Measurements from ENCODE around the gene USP25. TPM values are rescaled to one million over a fixed set of nuclear protein-coding genes. Genes with fewer than 3 reads are reported as not detected.

Gene USP25
- polyA plus RNA-seq, 3 donors, result 51.2 to 60.9 (median 54.4) TPM

DNA sequence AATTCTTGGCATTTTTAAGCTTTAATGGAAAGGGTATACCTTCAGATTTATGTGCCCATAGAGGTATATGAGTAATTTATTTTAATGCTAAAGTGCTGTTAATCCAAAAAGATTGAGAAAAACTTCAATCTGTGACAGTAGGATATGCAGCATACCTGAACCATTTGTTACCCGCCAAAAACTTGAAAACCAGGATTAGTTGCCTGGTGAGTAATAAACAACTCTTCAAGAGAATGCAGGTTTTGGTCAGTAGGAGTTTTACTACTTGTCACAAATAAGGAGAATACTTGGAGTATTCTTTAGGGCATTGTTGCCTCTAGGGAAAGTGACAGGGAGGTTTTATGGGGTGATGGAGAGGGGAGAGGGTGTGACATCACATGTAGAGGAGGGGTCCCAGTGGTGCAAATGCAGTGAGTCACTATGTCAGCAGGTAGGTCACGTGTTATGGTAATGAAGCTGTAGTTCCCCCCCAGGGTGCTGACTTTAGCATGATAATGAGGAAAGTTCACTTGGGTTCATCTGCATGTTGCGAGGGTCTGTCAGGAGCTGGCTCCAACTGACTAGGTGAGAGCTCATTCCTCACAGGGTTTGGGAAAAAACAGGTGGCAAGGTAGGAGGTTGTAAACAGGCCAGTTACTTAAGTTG lies 23.1 kb downstream of the USP25 start:
- DNase-seq (ENCODE audit: extremely low read depth in 1 of 11, low read depth in 9 of 11, low spot score in 4 of 11), result no peak

GRCh38 chr21:15753741-15754140 lies 24.0 kb downstream of the USP25 start:
- no peak for DNase-seq (ENCODE audit: extremely low read depth in 1 of 11, low read depth in 9 of 11, low spot score in 4 of 11)

- no peak for DNase-seq (ENCODE audit: extremely low read depth in 1 of 11, low read depth in 9 of 11, low spot score in 4 of 11)
These were observed 24.9 kb downstream of the USP25 start for GRCh38 chr21:15754640-15755039.

DNA sequence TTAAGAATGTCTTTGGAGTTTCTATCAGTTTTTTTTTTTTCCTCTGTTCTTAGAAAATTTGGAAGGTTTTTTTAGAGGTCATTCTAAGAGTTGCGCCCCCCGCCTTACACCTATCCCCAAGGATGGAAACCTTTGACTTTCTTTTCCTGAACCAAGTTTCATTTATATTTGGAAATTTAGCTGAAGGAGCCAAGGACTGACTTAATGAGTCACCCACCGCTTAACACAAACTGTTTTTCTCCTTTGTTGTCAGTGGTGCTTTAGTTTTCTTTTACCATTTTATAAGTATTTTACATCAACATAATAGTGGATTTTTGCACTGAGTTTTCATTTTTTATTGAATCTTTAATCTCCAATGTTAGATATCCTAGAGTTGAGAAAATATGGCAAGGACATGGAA lies 25.3 kb downstream of the USP25 start:
- no peak for DNase-seq (ENCODE audit: extremely low read depth in 1 of 11, low read depth in 9 of 11, low spot score in 4 of 11)

DNA sequence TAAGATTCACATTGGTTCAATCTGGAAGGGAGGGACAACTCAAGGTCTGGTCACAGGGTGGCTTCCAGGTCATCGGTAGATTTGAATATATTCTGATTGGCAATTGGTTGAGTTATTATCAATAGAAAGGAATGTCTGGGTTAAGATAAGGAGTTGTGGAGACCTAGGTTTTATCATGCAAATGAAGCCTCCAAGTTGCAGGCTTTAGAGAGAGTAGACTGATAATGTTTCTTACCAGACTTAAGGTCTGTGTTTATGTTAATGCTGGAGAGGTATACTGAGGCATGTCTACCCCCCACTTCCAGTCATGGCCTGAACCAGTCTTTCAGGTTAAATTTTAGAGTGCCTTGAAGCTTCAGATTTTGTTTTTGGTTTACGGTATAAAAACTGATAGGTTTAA lies 29.7 kb downstream of the USP25 start:
- no peak for DNase-seq (ENCODE audit: extremely low read depth in 1 of 11, low read depth in 9 of 11, low spot score in 4 of 11)

GRCh38 chr21:15761507-15762100 lies 31.8 kb downstream of the USP25 start:
- no peak for DNase-seq (ENCODE audit: extremely low read depth in 1 of 11, low read depth in 9 of 11, low spot score in 4 of 11)

GRCh38 chr21:15763359-15763758 lies 33.6 kb downstream of the USP25 start:
- DNase-seq (ENCODE audit: extremely low read depth in 1 of 11, low read depth in 9 of 11, low spot score in 4 of 11), result no peak

GRCh38 chr21:15764878-15765277 lies 35.1 kb downstream of the USP25 start:
- DNase-seq (ENCODE audit: extremely low read depth in 1 of 11, low read depth in 9 of 11, low spot score in 4 of 11), result no peak

DNA sequence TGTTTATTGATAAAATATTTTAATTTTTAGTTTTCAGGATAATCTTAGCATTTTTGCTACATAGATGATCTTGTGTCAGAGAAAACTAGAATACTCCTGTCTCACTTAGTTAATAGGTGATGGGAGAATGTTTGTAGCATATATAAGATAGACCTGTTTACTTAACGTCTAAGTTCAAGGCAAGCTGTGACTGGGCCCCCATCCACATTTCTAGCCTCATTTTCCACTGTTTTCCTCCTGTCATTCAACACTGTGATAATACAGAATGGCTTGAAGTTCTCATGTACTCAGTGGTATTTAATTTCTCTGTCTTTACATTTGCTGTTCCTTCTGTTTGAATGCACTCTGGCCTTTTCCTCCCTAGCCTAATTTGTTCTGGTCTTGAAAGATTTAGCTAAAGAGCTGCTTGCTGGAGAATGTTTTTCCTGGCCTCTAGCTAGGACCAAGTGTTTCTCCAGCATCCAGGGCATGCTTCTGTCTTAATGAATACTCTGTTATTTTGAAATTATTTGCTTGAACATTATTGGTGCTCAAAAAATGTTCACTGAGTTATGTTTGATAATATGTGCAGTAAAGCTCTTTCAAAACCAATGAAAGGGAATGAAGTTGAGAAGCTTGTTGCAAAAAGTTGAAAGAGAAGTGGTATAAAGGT lies 37.3 kb downstream of the USP25 start:
- no peak for DNase-seq (ENCODE audit: extremely low read depth in 1 of 11, low read depth in 9 of 11, low spot score in 4 of 11)

DNA sequence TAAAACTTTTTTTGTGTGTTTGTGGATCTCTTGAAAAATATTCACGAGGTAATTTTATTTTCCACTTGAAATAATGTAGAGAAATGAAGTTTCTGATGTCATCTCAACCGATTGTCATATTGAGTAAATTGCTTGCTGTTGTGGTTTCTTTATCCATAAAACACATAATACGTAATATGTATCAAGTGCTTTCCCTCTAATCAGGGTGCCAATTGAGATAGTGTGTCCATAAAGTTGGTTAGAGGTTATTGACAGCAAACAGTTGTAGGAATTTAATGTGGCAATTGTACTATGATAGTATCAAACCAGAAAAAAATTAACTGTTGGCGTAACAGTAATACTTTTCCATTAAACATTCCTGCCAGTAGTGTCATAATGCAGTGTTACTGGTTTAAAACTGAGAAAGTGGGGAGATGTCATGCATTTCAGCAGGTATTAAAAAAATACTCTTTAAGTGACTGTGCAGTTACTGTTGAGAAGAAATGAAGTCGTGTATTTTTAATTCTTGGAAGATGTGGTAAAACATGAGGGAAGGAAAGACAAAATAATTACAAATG lies 38.3 kb downstream of the USP25 start:
- no peak for DNase-seq (ENCODE audit: extremely low read depth in 1 of 11, low read depth in 9 of 11, low spot score in 4 of 11)

DNA sequence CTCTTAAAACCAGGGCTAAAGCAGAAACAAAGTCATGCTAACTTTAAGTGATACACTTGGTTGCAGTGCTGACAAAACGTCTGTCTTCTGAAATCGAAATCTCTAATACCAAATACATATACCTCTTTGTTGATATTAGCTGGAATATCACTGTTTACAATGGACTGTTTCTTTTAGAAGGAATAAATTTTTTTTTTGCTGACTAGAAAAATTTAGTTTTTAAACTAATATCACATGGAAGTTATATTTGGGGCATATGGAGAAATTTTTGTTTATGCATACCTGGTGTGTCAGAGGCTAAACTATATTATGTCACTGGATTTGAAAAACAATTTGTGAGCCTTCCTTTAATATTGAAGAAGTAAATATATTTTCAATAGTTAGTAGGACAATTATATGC lies 39.1 kb downstream of the USP25 start:
- no peak for DNase-seq (ENCODE audit: extremely low read depth in 1 of 11, low read depth in 9 of 11, low spot score in 4 of 11)

GRCh38 chr21:15771311-15771710 lies 41.5 kb downstream of the USP25 start:
- DNase-seq (ENCODE audit: extremely low read depth in 1 of 11, low read depth in 9 of 11, low spot score in 4 of 11), result no peak

DNA sequence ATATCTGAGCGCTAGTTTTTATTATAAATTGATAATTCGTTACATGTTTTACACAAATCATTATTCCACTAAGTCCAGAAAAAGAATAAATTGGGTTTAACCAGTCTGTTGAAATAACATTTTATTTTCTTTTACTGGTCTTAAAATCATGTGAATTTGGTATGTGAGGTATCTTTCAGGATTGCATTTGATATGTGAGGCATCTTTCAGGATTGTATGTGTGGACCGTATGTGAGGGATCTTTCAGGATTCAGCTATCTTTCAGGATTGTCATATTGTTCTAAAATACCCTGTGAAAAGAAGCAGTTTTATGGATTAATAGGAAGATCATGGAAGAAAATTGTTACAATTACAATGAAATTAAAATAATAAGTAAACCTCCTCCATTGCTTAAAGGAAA lies 42.9 kb downstream of the USP25 start:
- no peak for DNase-seq (ENCODE audit: extremely low read depth in 1 of 11, low read depth in 9 of 11, low spot score in 4 of 11)

- DNase-seq (ENCODE audit: extremely low read depth in 1 of 11, low read depth in 9 of 11, low spot score in 4 of 11), result no peak
These were observed 44.8 kb downstream of the USP25 start for GRCh38 chr21:15774590-15774989.

- no peak for DNase-seq (ENCODE audit: extremely low read depth in 1 of 11, low read depth in 9 of 11, low spot score in 4 of 11)
These were observed 45.5 kb downstream of the USP25 start for GRCh38 chr21:15775291-15775690.

GRCh38 chr21:15775981-15776380 lies 46.2 kb downstream of the USP25 start:
- DNase-seq (ENCODE audit: extremely low read depth in 1 of 11, low read depth in 9 of 11, low spot score in 4 of 11), result no peak

DNA sequence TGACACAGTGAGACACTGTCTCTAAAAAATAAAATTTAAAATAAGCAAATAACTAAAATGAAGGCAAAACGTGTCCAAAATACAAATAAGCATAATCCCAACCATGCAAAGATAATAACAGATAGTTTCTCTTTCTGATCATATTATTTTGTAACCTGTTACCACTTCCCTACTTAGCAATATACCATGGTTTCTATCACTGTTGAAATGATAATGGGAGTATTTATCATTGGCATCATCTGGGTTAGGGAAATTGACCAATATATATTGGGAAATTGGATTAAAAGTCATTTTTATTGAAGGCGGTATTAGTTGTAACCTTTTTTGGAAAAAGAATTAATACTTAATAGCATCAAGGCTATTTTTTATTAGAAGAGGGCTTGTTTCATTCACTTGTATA lies 47.0 kb downstream of the USP25 start:
- DNase-seq (ENCODE audit: extremely low read depth in 1 of 11, low read depth in 9 of 11, low spot score in 4 of 11), result no peak

- DNase-seq (ENCODE audit: extremely low read depth in 1 of 11, low read depth in 9 of 11, low spot score in 4 of 11), result no peak
These were observed 52.2 kb downstream of the USP25 start for GRCh38 chr21:15781986-15782385.

DNA sequence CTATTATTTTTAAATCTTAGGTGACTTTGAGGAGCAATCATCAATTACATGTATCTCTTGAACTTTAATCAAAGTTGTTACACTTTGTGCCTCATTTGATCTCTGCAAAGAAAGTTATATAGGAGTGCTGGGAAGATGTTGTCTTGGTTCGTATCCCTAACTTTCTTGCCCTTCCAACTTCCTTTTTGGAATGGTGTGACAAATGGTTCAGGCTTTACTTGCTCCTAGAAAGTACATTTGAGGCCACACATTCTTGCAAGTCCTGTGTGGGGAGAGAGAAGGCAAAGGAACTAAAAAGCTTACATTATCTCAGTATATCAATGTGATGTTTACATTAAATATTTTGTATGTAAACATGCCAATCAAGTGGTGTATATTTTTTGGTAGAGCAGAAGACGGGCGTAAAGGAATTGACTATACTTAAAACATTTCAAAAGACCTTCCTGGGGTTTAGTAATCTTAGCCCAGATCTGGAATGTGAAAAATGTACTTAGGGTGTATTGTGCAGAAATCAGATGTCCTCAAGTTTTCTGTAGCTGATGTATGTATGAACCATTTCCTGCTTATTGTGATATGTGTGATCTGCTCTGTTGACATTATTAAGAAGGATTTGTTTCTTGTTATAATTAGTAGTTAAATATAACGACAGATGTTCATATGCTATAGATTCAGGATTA lies 59.2 kb downstream of the USP25 start:
- no peak for DNase-seq (ENCODE audit: extremely low read depth in 1 of 11, low read depth in 9 of 11, low spot score in 4 of 11)

DNA sequence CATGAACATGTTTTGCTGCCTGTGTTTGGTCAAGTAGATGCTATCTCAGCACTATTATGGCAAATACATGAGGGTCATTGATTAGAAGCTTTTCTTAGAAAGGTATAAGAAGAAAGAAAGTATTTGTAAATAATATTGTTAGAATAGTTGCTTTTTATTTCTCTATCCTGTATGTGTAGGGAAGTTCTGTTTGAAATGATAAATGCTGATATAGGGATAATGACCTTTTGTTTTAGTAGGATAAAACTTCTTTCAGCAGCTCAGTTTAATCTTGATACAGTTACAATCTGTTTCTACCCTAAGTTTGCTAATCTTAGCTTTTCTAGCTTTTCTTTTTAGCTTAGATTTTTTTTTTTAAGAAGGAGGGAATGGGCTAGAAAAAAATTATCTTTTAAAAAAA lies 63.3 kb downstream of the USP25 start:
- DNase-seq (ENCODE audit: extremely low read depth in 1 of 11, low read depth in 9 of 11, low spot score in 4 of 11), result no peak
